OCI-LY1 (cell line): Measurements from ENCODE around the gene SDK1.

ENCODE experiments used
- H2AFZ ChIP-seq: fragments of 200-600 bp; sonication (generic), shearing (Covaris generic); 2 replicates; pipeline ENCODE4 v1.6.0; 2014; ENCODE audit warnings: antibody characterized with exemption, mild to moderate bottlenecking, low read length
- H3F3A ChIP-seq: fragments of 200-600 bp; sonication (generic), shearing (Covaris generic); 2 replicates; pipeline ENCODE4 v1.6.0; 2014; ENCODE audit warnings: mild to moderate bottlenecking, antibody characterized with exemption, low read length, moderate library complexity; ENCODE audit not compliant: insufficient read depth
- H3K27ac ChIP-seq: fragments of 200-600 bp; sonication (generic); 2 replicates; pipeline ENCODE4 v1.5.1; 2014; ENCODE audit warnings: low read length, mixed run types, mild to moderate bottlenecking, low read depth; ENCODE audit not compliant: poor library complexity, severe bottlenecking
- H3K27me3 ChIP-seq: fragments of 200-600 bp; sonication (generic); 2 replicates; pipeline ENCODE4 v1.6.0; 2014; ENCODE audit warnings: antibody characterized with exemption, mild to moderate bottlenecking, low read length, moderate library complexity; ENCODE audit not compliant: insufficient read depth
- H3K36me3 ChIP-seq: fragments of 200-600 bp; sonication (generic); 2 replicates; pipeline ENCODE4 v1.6.1; 2014; ENCODE audit warnings: mild to moderate bottlenecking, antibody characterized with exemption, low read length, moderate library complexity, mixed read lengths; ENCODE audit not compliant: insufficient read depth
- H3K4me1 ChIP-seq: fragments of 200-600 bp; sonication (generic); 2 replicates; pipeline ENCODE4 v1.5.1; 2014; ENCODE audit warnings: mild to moderate bottlenecking, low read length, moderate library complexity; ENCODE audit not compliant: insufficient read depth, severe bottlenecking
- H3K4me2 ChIP-seq: fragments of 200-600 bp; sonication (generic), shearing (Covaris generic); 2 replicates; pipeline ENCODE4 v1.6.1; 2014; ENCODE audit warnings: low read length
- H3K4me3 ChIP-seq: fragments of 200-600 bp; sonication (generic); 2 replicates; pipeline ENCODE4 v1.5.1; 2014; ENCODE audit warnings: low read length, low read depth, mild to moderate bottlenecking, mixed read lengths; ENCODE audit not compliant: poor library complexity, severe bottlenecking
- H3K79me2 ChIP-seq: fragments of 200-600 bp; shearing (Covaris generic); 2 replicates; pipeline ENCODE4 v1.6.1; 2016; ENCODE audit warnings: mixed run types, low read length, mixed read lengths; ENCODE audit not compliant: insufficient read depth
- H3K9ac ChIP-seq: fragments of 200-600 bp; sonication (generic), shearing (Covaris generic); 2 replicates; pipeline ENCODE4 v1.6.1; 2014; ENCODE audit warnings: mild to moderate bottlenecking, low read length, mixed read lengths
- H3K9me2 ChIP-seq: fragments of 200-600 bp; sonication (generic), shearing (Covaris generic); 2 replicates; pipeline ENCODE4 v1.6.1; 2014; ENCODE audit warnings: low read depth, mild to moderate bottlenecking, low read length, mixed read lengths
- H3K9me3 ChIP-seq: fragments of 200-600 bp; shearing (Covaris generic); 2 replicates; pipeline ENCODE4 v1.6.1; 2014; ENCODE audit warnings: low read length, mixed read lengths
- H4K20me1 ChIP-seq: fragments of 200-600 bp; sonication (generic), shearing (Covaris generic); 2 replicates; pipeline ENCODE4 v1.6.0; 2016; ENCODE audit warnings: mild to moderate bottlenecking, low read length; ENCODE audit not compliant: insufficient read depth
- EZH2 ChIP-seq: fragments of 200-600 bp; sonication (generic), shearing (Covaris generic); IDR thresholded peaks from 2 replicates; pipeline ENCODE4 v1.8.0; 2017; ENCODE audit warnings: borderline replicate concordance, mixed run types, mild to moderate bottlenecking, antibody characterized with exemption, low read length, moderate library complexity, mixed read lengths
- TF ChIP-seq, protein P1 (sequence below): fragments of 200-600 bp; sonication (generic), shearing (Covaris generic); IDR thresholded peaks from 2 replicates; pipeline ENCODE4 v1.5.1; 2017; ENCODE audit warnings: mild to moderate bottlenecking, antibody characterized with exemption, low read length, moderate library complexity, mixed read lengths

The SDK1 gene

DNA sequence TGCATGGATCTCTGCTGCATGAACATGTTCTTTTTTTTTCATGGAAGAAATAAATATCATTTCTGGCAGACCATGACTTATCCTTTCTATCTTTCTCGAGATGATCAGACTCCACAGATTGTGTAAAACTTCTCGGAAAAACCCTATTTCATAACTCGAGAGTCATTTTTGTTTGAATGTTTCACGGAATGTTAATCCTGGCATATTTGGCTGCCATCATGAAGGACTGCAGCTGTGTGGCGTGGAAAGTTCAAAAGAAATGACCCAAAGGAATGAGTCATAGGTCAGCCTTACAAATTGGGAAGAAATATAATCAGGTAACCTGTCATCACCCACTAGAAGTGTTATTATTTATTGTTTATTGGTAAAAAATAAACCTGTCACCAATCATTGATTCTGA is 566.8 kb downstream of the SDK1 start:
- no peak overlapping the region for H3K4me2 ChIP-seq
- H2AFZ ChIP-seq, result no peak overlapping the region
- H3K9me2 ChIP-seq, result no peaks in the 10 kb centered on the region
- H3K79me2 ChIP-seq, result no peaks in the 10 kb centered on the region
- H3K9ac ChIP-seq, result no peak overlapping the region
- H3K9me3 ChIP-seq, result peaks cover 9% of the 10 kb centered on the region; the same call in 1 of the 2 replicates
- H3K27me3 ChIP-seq, result no peaks in the 10 kb centered on the region
- H3K4me1 ChIP-seq, result no peaks in the 10 kb centered on the region
- H3F3A ChIP-seq, result no peaks in the 10 kb centered on the region
- H4K20me1 ChIP-seq, result no peaks in the 10 kb centered on the region
- no peak overlapping the region for H3K27ac ChIP-seq
- peaks cover 5% of the 10 kb centered on the region; the same call in 1 of the 2 replicates for H3K36me3 ChIP-seq
- no peak overlapping the region for H3K4me3 ChIP-seq
- TF ChIP-seq, protein P1, sequence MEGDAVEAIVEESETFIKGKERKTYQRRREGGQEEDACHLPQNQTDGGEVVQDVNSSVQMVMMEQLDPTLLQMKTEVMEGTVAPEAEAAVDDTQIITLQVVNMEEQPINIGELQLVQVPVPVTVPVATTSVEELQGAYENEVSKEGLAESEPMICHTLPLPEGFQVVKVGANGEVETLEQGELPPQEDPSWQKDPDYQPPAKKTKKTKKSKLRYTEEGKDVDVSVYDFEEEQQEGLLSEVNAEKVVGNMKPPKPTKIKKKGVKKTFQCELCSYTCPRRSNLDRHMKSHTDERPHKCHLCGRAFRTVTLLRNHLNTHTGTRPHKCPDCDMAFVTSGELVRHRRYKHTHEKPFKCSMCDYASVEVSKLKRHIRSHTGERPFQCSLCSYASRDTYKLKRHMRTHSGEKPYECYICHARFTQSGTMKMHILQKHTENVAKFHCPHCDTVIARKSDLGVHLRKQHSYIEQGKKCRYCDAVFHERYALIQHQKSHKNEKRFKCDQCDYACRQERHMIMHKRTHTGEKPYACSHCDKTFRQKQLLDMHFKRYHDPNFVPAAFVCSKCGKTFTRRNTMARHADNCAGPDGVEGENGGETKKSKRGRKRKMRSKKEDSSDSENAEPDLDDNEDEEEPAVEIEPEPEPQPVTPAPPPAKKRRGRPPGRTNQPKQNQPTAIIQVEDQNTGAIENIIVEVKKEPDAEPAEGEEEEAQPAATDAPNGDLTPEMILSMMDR, result no peak
- TF ChIP-seq EZH2, result no peak

DNA sequence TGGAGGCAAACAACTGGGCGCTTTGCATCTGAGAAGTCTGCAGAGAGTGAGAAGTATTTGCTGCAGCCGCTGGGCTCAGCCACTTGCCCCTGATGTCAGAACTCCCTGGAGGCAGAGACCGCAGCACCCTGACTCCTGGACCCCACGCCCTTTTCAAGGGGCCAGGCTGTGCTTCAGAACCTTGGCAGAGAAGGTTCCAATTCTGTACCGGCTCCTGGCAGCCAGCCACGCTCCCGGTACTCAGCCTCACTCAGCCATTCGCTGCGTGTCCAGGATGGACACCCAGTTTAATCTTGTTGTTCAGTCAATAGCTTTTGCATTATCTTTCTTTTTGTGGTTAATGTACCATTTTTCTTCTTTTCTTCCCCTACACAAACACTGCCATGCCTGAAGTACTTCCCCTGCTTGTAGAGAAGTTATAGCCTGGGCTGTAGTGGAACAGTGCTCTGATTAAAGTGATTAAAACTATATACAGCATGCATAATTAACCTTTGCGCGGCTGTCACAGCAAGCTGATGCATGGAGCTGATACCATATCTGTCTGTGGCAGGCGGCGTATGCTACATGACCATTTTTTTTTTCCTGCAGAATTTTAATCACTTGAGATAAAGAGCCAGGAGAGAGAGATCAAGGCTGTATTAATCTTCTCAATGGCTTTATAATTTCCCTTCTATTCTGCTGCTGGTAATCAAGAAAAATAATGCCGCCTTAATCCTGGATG is 578.5 kb downstream of the SDK1 start:
- no peaks in the 10 kb centered on the region for H3F3A ChIP-seq
- H4K20me1 ChIP-seq, result no peaks in the 10 kb centered on the region
- H3K9me3 ChIP-seq, result no peaks in the 10 kb centered on the region
- peaks cover 10% of the 10 kb centered on the region for H3K4me1 ChIP-seq
- H3K4me2 ChIP-seq, result no peak overlapping the region
- no peaks in the 10 kb centered on the region for H3K27me3 ChIP-seq
- H3K4me3 ChIP-seq, result no peak overlapping the region
- H2AFZ ChIP-seq, result no peak overlapping the region
- H3K9ac ChIP-seq, result no peak overlapping the region
- H3K36me3 ChIP-seq, result no peaks in the 10 kb centered on the region
- TF ChIP-seq, protein P1, result no peak
- TF ChIP-seq EZH2, result no peak
- H3K27ac ChIP-seq, result no peak overlapping the region
- no peaks in the 10 kb centered on the region for H3K79me2 ChIP-seq
- H3K9me2 ChIP-seq, result no peaks in the 10 kb centered on the region

DNA sequence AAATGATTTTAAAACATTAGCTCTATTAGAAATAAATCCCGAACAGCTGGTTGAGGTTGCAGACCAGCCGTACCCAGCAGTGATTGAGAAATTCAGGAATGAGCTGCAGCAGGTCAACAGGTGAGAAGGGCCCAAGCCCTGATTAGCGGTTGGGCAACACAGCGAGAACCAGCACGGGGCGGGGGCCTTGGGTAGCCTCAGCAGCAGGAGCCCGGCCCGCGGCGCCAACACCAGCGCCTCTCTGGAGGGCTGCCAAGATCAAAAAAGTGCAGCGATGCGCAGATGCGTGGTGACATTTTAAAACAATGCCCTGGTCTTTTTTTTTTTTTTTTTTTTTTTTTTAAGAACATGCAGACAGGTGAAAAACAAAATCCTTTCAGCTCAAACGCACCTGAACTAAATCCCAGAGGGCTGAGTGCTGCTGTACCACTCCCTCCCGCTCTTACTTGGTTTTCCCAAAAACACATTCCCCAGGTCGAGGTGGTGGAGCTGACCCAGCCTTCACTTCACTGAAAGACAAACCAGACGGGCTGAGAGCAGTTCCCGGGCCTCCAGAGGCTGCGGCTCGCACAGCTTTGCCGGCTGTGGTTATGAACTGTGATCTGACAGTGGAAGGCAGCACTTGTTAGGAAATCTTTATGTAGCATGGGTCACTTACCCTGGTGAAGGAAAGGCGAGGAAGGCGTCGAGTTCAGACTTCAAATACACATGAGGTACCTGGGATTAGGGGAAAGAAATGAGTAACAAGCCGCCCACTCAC is 579.4 kb downstream of the SDK1 start:
- TF ChIP-seq, protein P1, result no peak
- no peak for TF ChIP-seq EZH2
- no peak overlapping the region for H3K4me3 ChIP-seq
- H3K27me3 ChIP-seq, result no peaks in the 10 kb centered on the region
- no peak overlapping the region for H2AFZ ChIP-seq
- no peak overlapping the region for H3K4me2 ChIP-seq
- no peaks in the 10 kb centered on the region for H3K9me2 ChIP-seq
- H4K20me1 ChIP-seq, result no peaks in the 10 kb centered on the region
- H3K4me1 ChIP-seq, result peaks cover 10% of the 10 kb centered on the region
- H3K9me3 ChIP-seq, result no peaks in the 10 kb centered on the region
- H3K9ac ChIP-seq, result no peak overlapping the region
- H3K36me3 ChIP-seq, result no peaks in the 10 kb centered on the region
- no peaks in the 10 kb centered on the region for H3F3A ChIP-seq
- H3K79me2 ChIP-seq, result no peaks in the 10 kb centered on the region
- H3K27ac ChIP-seq, result no peak overlapping the region
